Erythroblast (primary cell): ENCODE data around the gene ACVRL1.

Experiments
- GATA1 ChIP-seq: IDR thresholded peaks from 2 replicates; pipeline ENCODE4 v1.6.1; 2011; ENCODE audit warnings: low read depth, mild to moderate bottlenecking, control low read depth, low read length, moderate library complexity
- POLR2A ChIP-seq: IDR thresholded peaks from 2 replicates; pipeline ENCODE4 v1.6.1; 2011; ENCODE audit warnings: mild to moderate bottlenecking, low read length

GRCh38 chr12:51904951-51905470 lies 2.3 kb upstream of the ACVRL1 start:
- TF ChIP-seq POLR2A (no peak), GATA1 (no peak)
